ENCODE measurements around the gene DLG2.

The DLG2 gene

DNA sequence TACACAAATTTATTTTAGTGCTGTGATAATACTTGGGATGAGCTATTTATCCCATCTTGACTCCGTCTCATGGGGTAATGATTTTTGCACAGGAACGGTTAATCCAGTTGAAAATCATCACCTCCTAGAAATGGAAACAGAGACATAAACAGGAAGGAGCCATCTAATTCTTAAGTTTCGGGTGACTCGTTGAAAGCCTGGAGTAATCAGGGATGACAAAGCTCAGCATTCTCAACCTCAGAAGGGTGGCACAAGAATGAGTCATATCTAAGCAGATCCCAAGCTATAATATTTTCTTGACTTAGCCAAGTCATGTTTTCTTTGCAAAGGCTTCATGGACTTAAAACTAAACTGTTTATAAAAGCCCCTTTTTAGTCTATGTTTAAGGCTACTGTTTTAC lies 2060.2 kb downstream of the DLG2 start:
- no peak for DNase-seq (ENCODE audit: low read depth in 4 of 4, low spot score in 1 of 4)

DNA sequence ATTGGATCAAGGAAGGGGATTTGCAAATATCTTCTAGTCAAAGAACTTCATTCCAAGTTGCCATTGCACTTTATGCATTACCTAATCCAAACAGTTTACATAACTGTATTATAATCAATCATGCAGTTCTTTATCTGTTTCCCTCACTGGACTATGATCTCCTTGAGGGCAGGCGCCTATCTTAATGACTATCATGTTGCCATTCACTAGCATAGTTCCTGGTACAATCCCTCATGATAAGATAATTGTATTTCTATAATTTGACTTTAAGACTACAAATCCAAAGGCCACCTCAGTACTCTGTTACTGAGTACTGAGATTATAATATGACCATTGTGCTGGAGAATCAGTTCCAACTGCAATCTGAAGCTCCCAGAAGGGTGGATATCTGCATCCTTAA lies 2062.3 kb downstream of the DLG2 start:
- no peak for DNase-seq (ENCODE audit: low read depth in 4 of 4, low spot score in 1 of 4)

DNA sequence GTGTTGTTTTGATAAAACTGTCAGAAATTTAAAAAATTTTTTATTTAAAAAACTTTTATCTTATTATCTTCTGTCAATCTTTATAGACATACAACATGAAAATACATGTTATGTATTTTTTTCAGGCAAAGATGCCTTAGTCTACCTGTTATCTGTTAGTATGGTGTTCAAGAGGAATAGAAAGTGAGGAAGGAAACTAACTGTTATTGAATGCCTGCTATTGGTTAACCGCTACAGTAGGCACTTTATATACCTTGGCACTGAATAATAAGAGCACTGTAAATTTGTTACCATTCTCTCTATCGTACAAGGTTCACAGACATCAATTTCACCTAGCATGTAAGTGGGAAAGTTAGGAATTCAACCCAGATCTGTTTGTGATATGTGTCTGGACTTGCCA lies 2068.9 kb downstream of the DLG2 start:
- DNase-seq (ENCODE audit: low read depth in 4 of 4, low spot score in 1 of 4) = no peak

DNA sequence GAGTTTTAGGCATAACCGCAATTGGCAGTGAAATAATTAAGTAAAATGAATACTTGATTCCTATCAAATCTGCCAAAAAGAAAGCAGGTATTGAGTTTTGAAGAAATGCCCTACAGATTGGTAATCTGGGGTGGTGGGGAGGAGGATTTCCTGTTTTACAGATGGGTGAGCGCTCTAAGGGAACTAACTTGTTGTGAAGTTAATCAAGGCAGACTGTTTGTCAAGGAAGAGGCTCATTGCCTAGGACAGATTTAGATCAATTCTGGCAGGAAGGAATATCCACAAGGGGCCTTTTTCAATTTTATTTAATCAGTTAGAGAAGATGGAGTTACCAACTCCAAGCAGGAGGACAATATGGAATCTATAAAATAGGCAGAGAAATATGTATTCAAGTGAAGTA lies 2069.5 kb downstream of the DLG2 start:
- DNase-seq (ENCODE audit: low read depth in 4 of 4, low spot score in 1 of 4) = no peak

DNA sequence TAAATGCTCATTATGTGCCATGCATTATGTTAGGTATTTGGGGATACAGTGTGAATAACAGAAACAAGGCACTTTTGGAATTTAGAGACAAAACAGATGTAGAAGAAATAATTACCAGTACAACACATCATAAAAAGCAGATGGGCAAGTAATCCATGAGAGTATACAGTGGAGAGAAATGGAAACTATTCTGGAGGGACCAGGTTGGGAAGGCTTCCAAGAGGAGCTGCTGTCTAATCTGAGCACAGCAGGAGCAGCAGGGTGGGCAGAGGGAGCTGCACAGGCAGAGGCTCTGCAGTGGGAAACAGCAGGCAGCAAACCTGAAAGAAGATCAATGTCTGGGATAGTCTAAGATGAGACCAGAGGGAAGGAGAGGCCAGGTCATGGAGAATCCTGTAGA lies 2072.3 kb downstream of the DLG2 start:
- no peak for DNase-seq (ENCODE audit: low read depth in 4 of 4, low spot score in 1 of 4)

DNA sequence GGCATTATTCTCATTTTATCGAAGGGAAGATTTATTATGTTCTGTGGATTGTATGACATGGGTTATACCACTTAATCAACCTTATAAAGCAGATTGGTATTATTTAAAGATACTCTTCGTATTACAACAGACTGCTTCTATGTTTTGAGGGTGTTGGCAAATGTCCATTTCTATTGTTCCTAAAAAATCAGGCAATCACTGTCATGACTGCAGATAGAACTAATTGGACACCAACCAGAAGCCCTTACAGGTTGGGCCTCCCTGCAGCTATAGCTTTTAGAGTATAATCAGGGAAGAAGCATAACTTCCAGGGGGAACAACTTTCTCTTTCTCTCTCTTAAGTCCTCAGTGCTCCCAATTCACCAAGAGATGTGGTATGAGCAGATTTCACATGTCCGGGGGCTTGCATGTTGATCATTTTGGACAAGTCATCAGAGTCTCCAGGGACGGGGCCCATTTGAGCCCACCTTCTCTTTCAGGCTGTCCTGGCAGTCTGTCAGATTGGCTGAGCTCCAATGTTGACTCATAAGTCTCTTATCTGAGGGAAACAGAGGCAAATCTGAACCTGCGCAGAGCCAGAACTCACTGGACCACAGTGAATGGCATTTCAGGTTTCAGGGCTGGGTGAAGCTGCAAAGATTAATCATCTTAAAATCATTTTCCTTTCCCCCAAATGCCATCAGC lies 2077.0 kb downstream of the DLG2 start:
- DNase-seq (ENCODE audit: low read depth in 4 of 4, low spot score in 1 of 4) = no peak

GRCh38 chr11:83546368-83546767 lies 2080.8 kb downstream of the DLG2 start:
- DNase-seq (ENCODE audit: low read depth in 4 of 4, low spot score in 1 of 4) = no peak

DNA sequence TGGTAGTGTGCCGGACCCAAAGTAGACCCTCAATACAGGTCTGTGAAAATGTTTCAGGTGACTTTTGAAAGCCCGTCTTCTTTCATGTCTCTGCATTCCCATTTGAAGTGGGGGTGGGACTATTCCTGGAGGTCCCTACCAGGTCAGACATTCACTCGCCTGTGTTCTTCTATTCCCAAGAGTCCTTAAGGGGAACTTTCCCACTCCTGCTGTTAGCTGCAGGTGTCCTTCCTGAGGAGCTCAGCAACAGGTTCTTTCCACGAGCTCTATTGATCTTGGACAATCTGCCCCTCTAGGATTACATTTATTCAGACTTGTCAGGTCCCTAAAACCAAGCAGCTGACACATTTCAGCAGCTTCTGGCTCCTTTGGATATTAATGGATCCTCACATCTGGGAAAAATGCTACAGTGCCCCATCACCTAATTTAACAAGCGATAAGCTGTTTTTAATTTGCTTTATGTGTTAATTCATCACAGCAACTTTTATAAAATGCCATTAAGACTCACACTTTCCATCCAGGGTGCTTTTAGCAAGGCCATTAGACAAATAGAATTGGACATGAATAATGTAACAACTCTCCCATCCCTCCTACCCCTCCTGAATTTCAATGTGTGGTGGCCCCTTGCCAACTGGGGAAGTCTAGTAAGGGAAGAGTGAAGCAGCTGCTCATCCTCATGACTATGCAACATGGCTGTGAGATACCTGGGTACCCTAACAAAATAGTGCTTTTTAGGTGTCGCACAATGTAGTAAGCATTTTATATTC lies 2081.5 kb downstream of the DLG2 start:
- no peak for DNase-seq (ENCODE audit: low read depth in 4 of 4, low spot score in 1 of 4)

DNA sequence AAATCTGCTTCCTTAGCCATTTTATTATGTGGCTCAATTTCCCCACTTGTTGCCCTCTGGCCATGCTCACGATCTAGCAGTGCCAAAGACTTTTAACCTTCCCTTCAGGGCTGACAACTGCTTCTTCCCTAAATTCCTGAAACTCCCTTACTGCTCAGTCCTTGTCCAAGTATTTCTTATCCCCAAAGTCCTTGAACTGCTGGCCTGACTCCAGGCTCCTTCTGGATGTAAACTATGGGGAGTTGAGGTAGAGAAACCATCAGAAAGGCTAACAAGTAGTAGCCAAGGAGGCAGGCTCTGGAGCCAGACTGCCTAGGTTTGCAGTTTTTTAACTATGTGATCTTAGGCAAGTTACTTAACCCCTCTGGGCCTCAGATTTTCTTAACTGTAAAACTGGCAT lies 2082.3 kb downstream of the DLG2 start:
- no peak for DNase-seq (ENCODE audit: low read depth in 4 of 4, low spot score in 1 of 4)

GRCh38 chr11:83543706-83544439 lies 2083.3 kb downstream of the DLG2 start:
- no peak for DNase-seq (ENCODE audit: low read depth in 4 of 4, low spot score in 1 of 4)

DNA sequence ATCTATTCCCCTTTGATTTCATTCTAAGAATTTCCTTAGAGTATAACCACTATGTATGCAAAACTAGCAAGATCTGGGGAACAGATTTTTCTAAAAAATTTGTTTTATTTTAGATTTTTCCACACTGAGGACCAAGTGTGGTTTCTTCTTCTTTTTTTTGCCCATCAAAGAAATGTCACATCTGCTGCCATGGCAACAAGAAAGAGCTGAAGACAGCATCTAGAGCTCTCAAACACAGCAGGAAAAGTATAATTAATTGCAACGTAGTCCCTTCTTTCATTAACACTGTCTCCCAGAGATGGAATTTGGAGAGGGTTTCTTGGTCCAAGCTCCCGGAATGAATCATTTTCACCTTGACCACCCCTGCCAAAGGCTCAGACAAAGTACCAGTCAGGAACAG lies 2084.3 kb downstream of the DLG2 start:
- DNase-seq (ENCODE audit: low read depth in 4 of 4, low spot score in 1 of 4) = no peak

DNA sequence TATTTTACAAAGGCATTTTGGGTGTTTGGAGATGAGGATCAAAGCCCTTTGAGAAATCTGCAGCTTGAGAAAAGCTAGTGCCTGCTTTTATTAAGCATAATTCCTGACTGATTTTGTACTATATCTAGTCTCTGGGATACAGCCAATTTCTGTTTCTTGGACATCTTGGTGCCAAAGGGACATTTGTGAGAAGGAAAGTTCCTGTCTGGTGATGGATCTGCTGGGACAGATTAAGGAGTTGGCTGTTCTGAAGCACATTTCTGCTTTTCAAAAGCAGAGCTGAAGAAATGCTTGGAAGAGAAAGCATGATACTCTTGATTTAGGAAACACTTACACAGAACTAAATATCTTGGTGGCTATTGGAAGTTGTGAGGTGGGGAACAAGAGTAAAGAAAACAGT lies 2086.4 kb downstream of the DLG2 start:
- no peak for DNase-seq (ENCODE audit: low read depth in 4 of 4, low spot score in 1 of 4)

GRCh38 chr11:83540112-83540675 lies 2086.9 kb downstream of the DLG2 start:
- DNase-seq (ENCODE audit: low read depth in 4 of 4, low spot score in 1 of 4) = no peak

GRCh38 chr11:83538286-83538685 lies 2088.9 kb downstream of the DLG2 start:
- DNase-seq (ENCODE audit: low read depth in 4 of 4, low spot score in 1 of 4) = no peak

- DNase-seq (ENCODE audit: low read depth in 4 of 4, low spot score in 1 of 4) = no peak
Observed at GRCh38 chr11:83537131-83537610, 2090.0 kb downstream of the DLG2 start.

GRCh38 chr11:83533166-83533565 lies 2094.0 kb downstream of the DLG2 start:
- DNase-seq (ENCODE audit: low read depth in 4 of 4, low spot score in 1 of 4) = no peak

GRCh38 chr11:83528877-83529276 lies 2098.3 kb downstream of the DLG2 start:
- DNase-seq (ENCODE audit: low read depth in 4 of 4, low spot score in 1 of 4) = no peak

DNA sequence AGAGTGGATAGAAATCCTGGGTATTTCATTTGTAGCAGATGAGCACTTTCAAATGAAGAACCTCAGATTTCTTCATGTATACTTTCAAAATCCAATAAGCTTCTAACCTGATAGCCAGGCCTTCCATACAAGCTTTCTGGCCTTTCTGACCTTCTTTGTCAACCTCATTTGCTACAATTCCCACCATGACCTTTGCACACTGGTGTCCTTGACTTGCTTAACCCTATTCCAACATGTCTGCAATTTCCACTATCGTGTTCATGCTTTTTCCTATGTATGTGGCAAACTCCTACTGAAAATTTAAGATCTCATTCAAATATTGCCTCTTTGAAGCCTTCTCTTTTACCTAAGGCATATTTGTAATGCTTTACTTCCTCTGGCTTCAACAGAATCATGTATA lies 2098.9 kb downstream of the DLG2 start:
- no peak for DNase-seq (ENCODE audit: low read depth in 4 of 4, low spot score in 1 of 4)

DNA sequence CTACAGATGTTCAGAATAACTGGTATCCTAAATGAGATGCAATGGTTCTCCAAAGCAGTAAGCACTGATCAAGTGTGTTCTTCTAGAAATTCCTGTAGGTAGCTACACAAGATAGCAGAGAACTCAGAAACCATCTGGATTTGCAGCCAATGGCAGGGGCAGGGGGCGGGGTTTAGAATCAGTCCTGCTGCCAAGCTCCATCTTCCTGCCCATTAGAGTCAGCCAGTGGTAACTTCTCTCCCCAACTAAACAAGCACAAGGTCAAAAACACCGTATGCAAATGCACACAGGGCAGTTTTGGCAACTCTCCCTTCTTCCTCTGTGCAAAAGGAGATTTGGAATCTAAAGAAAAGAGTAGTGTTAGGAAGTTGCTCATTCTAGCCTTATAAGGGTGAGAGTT lies 2103.5 kb downstream of the DLG2 start:
- no peak for DNase-seq (ENCODE audit: low read depth in 4 of 4, low spot score in 1 of 4)

DNA sequence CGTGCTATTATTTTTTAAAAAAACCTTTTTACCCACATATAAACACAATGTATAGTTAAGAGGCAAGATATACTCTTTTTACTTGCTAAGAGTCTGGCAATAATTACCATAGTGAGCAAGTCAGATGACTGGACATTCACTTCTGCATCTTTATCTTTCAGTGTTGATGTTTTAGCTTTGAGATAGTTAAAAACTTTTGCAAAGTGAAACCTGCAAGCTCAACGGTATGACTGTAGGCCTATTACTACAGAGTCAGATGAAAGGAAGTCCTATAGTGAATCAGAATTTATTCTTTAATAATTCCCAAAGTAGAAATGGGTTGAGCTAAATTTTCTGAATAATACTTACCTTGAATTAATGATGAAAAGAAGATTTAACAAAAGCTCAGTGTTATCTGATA lies 2104.2 kb downstream of the DLG2 start:
- no peak for DNase-seq (ENCODE audit: low read depth in 4 of 4, low spot score in 1 of 4)

DNA sequence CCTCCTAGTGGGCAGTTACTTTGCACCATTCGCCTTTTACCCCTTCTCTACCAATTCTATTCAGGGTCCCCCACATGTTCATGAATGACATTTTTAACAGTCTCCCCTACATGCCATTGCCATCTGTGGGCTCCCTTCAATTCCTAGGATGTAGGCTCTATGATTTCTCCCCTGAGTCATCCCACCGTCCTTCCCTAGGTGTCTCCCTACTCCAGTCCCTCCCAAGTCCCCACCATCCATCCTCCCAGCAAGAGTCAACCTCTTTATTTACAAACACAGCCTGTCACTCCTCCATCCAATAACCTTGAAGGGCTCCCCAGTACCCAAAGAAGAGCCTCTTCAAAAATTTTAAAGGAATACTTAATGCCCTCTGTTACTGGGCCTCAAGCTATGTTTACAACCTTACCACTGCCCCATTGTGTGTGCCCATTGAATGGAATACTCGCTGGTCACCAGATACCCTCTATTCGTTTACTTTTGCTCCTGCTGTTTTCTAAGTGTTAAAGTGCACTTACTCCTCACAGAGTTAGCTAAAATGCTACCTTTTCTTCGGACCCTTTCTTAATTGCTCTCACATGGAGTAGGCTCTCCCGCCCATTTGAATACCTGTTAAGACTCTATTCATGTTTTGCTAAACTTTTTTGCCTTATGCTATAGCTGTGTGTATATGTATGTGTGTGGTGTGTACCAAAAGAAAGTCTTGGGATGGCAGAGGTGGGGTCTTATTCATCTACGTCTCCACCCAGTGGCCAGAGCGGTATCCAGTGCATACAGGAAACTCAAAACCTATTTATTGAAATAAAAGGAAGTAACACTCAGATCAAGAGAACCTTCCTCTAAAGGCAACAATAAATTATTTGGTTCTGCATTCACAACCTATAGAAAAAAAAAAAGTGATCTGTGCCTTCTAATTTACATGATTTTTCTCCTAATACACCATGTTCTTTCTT lies 2105.2 kb downstream of the DLG2 start:
- DNase-seq (ENCODE audit: low read depth in 4 of 4, low spot score in 1 of 4) = no peak

All from stimulated activated CD4-positive, alpha-beta T cell treated with anti-CD3 and anti-CD28 coated beads, Interleukin-1b, Interleukin-23, amount 100 ng/mL, for 24 hours (primary cell).